GM12892 (cell line): ENCODE data around the gene RASA3.

Source experiments
- POLR2A ChIP-seq: IDR thresholded peaks from 2 replicates; pipeline ENCODE4 v1.6.1; 2011; ENCODE audit warnings: low read depth, low read length, control low read depth
- POLR2AphosphoS5 ChIP-seq: IDR thresholded peaks from 2 replicates; pipeline ENCODE4 v1.6.1; 2011; ENCODE audit warnings: low read depth, low read length, control low read depth
- TAF1 ChIP-seq: IDR thresholded peaks from 2 replicates; pipeline ENCODE4 v1.6.1; 2011; ENCODE audit warnings: low read depth, mild to moderate bottlenecking, control low read depth, low read length, borderline replicate concordance

GRCh38 chr13:114055766-114056165 lies 76.7 kb downstream of the RASA3 start:
- TF ChIP-seq POLR2AphosphoS5 (no peak), POLR2A (no peak), TAF1 (no peak)
